ENCODE measurements around the gene SLC16A6. TPM values are rescaled to one million over a fixed set of nuclear protein-coding genes. Genes with fewer than 3 reads are reported as not detected.

Gene SLC16A6
- polyA plus RNA-seq, 1 donor from 2014 or later, result 15.6 TPM

- H3K27ac ChIP-seq (ENCODE audit: low read length), result no peak overlapping the region
- no peak overlapping the region for H3K4me3 ChIP-seq (ENCODE audit: low read length)
These were observed 25.0 kb upstream of the SLC16A6 start for GRCh38 chr17:68315930-68316329.

GRCh38 chr17:68314916-68315535 lies 24.1 kb upstream of the SLC16A6 start:
- Histone ChIP-seq H3K27ac (ENCODE audit: low read length) (no peak overlapping the region), H3K36me3 (ENCODE audit: insufficient read depth, low read length) (no peaks in the 10 kb centered on the region), H4K20me1 (ENCODE audit: insufficient read depth) (no peaks in the 10 kb centered on the region), H3K4me2 (ENCODE audit: low read length) (no peak overlapping the region), H2AFZ (ENCODE audit: low read depth, low read length) (no peak overlapping the region), H3K79me2 (replicated peaks; ENCODE audit: insufficient read depth, low read length) (no peaks in the 10 kb centered on the region), H3F3A (ENCODE audit: insufficient read depth, low read length, poor library complexity, severe bottlenecking) (no peaks in the 10 kb centered on the region), H3K9me2 (ENCODE audit: insufficient read depth, low read length) (no peaks in the 10 kb centered on the region), H3K9ac (ENCODE audit: low read length) (no peak overlapping the region), H3K9me3 (ENCODE audit: low read length) (no peaks in the 10 kb centered on the region), H3K27me3 (ENCODE audit: insufficient read depth, low read depth, low read length) (no peaks in the 10 kb centered on the region), H3K4me3 (ENCODE audit: low read length) (no peak overlapping the region)
- TF ChIP-seq EZH2 (IDR thresholded peaks at IDR 0.05; ENCODE audit: borderline replicate concordance, insufficient read depth, low read length, poor library complexity, severe bottlenecking), result no peak
- TF ChIP-seq MXI1 (conservative IDR thresholded peaks at IDR 0.05; ENCODE audit: poor library complexity, severe bottlenecking), result no peak
- TF ChIP-seq SMC3 (conservative IDR thresholded peaks at IDR 0.05; ENCODE audit: poor library complexity), result no peak
- no peak for TF ChIP-seq RAD21 (conservative IDR thresholded peaks at IDR 0.05)
- TF ChIP-seq CTCF (IDR thresholded peaks at IDR 0.05; ENCODE audit: poor library complexity, severe bottlenecking), result no peak
- no peak for TF ChIP-seq TAF1 (IDR thresholded peaks at IDR 0.05; ENCODE audit: low read depth)

More at GRCh38 chr17:68315930-68316329, 25.0 kb upstream of the SLC16A6 start:
- Histone ChIP-seq H3K36me3 (ENCODE audit: insufficient read depth, low read length) (no peaks in the 10 kb centered on the region), H3K79me2 (replicated peaks; ENCODE audit: insufficient read depth, low read length) (no peaks in the 10 kb centered on the region), H3K9me3 (ENCODE audit: low read length) (no peaks in the 10 kb centered on the region), H4K20me1 (ENCODE audit: insufficient read depth) (no peaks in the 10 kb centered on the region), H3K9me2 (ENCODE audit: insufficient read depth, low read length) (no peaks in the 10 kb centered on the region), H3K27me3 (ENCODE audit: insufficient read depth, low read depth, low read length) (no peaks in the 10 kb centered on the region), H3K9ac (ENCODE audit: low read length) (no peak overlapping the region), H2AFZ (ENCODE audit: low read depth, low read length) (no peak overlapping the region), H3F3A (ENCODE audit: insufficient read depth, low read length, poor library complexity, severe bottlenecking) (no peaks in the 10 kb centered on the region), H3K4me2 (ENCODE audit: low read length) (no peak overlapping the region)
- no peak for TF ChIP-seq RAD21 (conservative IDR thresholded peaks at IDR 0.05)
- TF ChIP-seq CTCF (IDR thresholded peaks at IDR 0.05; ENCODE audit: poor library complexity, severe bottlenecking), result no peak
- TF ChIP-seq EZH2 (IDR thresholded peaks at IDR 0.05; ENCODE audit: borderline replicate concordance, insufficient read depth, low read length, poor library complexity, severe bottlenecking), result no peak
- TF ChIP-seq POLR2AphosphoS5 (IDR thresholded peaks at IDR 0.05), result no peak
- no peak for TF ChIP-seq REST (IDR thresholded peaks at IDR 0.05; ENCODE audit: borderline replicate concordance)
- TF ChIP-seq EP300 (conservative IDR thresholded peaks at IDR 0.05; ENCODE audit: poor library complexity, severe bottlenecking), result no peak
- TF ChIP-seq SMC3 (conservative IDR thresholded peaks at IDR 0.05; ENCODE audit: poor library complexity), result no peak
- no peak for TF ChIP-seq MXI1 (conservative IDR thresholded peaks at IDR 0.05; ENCODE audit: poor library complexity, severe bottlenecking)
- TF ChIP-seq TAF1 (IDR thresholded peaks at IDR 0.05; ENCODE audit: low read depth), result no peak

Measured in neural cell (in vitro differentiated cells).